IPS-NIHi7 (cell line): ENCODE measurements around the gene NPIPB9.
"Not testable (repeated sequence)": the region's sequence is repeated elsewhere in the genome, so short reads cannot be mapped to it uniquely, and the experiment has no call there.

ENCODE experiments used
- DNase-seq: peaks from one replicate; pipeline ENCODE4 v3.0.0; 2012; ENCODE audit warnings: mixed read lengths; ENCODE audit errors: extremely low spot score

NPIPB9 gene

GRCh38 chr16:28751487-28751886 is at the start of gene NPIPB9:
TSS of gene NPIPB9 (plus strand) at chr16:28751787.
- DNase-seq, result not testable (repeated sequence)

DNA sequence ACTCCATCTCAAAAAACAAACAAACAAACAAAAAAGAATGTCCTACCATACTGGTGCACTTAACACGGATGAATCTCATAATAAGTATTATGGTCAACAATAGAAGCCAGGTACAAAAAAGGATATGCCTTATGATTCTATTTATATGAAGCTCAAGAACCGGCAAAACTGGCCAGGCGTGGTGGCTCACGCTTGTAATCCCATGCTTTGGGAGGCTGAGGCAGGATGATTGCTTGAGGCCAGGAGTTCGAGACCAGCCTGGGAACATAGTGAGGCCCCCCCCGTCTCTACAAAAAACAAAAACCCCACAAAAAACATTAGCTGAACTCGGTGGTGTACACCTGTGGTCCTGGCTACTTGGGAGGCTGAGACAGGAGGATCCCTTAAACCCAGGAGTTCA is 47.3 kb upstream of the NPIPB9 start:
- DNase-seq, result not testable (repeated sequence)

- not testable (repeated sequence) for DNase-seq
Measured at GRCh38 chr16:28711220-28712083, 40.1 kb upstream of the NPIPB9 start, which contains the start of gene EIF3C. TSS of gene EIF3C (plus strand) at chr16:28711464. CDS start at chr16:28711687, 223 bp downstream.

- DNase-seq, result not testable (repeated sequence)
Measured at GRCh38 chr16:28722852-28723650, 28.5 kb upstream of the NPIPB9 start.

DNA sequence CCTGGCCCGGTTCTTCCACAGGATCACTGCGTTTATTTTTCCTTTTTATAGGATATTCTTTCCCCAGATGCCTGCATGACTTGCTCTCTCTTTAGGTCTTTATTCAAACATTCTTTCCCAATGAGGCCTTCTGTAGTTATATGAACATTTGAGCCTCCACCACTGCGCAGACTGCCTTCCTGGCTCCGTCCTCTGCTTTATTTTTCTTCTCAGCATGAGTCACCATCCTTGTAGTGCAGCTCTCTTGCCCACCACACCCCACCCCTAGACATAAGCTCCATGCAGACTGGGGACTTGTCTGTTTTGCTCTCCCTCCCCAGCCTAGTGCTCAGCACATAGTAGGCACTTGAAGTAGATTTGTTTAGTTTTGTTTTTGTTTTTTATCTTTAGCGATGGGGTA is 20.3 kb upstream of the NPIPB9 start:
- not testable (repeated sequence) for DNase-seq

DNA sequence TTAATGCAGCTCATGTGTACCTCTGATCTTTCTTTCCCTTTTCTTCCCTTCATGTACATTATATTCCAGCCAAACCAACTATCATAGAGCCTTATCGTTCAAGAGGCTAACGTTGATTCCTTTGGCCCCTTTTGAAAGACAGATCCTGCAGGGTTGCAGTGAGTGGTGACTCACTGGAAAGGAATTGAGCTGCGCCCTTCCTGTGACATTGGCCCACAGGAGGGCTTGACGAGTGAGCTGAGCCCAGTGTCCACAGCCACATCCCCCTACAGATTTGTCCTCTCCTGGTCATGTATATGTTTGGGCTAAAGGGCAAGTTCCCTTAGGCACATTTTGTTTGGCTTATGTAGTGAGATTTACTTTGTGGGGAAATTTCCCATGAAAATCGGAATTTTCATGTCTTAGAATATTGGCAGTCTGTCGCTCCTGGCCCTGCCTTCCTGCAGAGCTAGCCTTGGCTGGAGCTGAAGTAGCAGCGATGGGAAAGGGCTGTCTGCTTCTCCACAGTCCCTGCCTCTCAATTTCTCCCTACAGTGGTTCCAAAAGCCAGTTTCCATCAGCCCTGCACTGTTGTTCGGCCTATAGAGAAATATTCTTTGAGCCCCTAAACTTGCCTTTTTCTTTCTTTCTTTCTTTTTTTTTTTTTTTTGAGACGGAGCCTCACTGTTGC is 19.0 kb upstream of the NPIPB9 start:
- DNase-seq, result not testable (repeated sequence)

DNA sequence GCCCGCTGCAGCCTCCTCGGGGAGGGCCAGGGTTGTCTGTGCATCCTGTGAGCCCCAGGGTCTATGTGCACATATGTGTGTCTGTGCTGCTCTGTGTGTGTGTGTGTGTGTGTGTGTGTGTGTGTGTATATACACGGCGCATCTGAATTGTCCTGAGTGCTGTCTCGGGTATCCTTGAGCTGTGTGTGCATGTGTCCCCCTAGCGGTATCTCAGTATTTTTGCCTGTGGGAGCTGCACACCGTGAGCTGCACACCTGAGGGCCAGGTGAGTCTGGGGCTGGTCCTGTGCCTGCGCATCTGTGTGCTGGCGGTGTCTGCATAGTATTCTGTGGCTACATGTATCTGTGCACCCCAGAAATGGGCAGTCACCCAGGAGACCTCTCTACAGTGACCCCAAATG is 11.8 kb upstream of the NPIPB9 start:
- not testable (repeated sequence) for DNase-seq

GRCh38 chr16:28740631-28741030 is 11.0 kb upstream of the NPIPB9 start:
- DNase-seq, result not testable (repeated sequence)

DNA sequence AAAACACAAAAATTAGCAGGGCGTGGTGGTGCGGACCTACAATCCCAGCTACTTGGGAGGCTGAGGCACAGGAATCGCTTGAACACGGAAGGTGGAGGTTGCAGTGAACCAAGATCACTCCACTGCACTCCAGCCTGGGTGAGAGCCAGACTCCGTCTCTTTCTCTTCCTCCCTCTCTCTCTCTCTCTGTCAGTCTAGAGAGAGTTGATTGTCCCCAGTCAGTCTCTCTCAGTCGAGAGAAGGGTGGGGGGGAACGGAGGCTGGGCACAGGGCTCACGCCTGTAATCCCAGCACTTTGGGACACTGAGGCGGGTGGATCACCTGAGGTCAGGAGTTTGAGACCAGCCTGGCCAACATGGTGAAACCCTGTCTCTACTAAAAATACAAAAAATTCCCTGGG is 10.3 kb upstream of the NPIPB9 start:
- DNase-seq, result not testable (repeated sequence)

- DNase-seq, result not testable (repeated sequence)
Measured at GRCh38 chr16:28746618-28747350, 4.8 kb upstream of the NPIPB9 start.

DNA sequence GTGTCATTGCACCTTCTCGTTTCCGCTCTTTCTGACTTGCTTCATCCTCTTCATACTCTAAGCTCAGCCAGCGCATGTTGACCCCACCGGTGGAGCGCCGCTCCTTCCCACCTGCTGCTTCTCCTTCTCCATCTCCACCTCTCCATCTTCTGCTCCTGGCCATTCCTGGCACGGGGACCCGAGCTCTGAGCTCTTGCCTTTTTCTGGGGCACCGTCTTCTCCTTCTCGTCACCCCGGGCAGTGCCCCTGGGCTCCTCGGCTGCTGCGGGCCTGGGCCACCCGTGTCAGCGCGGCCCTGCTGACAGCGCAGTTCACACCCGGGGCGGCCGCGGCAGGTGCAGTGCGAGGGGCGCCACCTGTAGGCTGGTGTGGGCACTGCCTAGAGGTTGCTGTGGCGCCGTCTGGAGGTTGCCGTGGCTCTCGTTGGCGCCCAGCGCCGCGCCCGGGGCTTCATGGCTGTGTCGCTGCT is 1.6 kb upstream of the NPIPB9 start:
- DNase-seq, result not testable (repeated sequence)

DNA sequence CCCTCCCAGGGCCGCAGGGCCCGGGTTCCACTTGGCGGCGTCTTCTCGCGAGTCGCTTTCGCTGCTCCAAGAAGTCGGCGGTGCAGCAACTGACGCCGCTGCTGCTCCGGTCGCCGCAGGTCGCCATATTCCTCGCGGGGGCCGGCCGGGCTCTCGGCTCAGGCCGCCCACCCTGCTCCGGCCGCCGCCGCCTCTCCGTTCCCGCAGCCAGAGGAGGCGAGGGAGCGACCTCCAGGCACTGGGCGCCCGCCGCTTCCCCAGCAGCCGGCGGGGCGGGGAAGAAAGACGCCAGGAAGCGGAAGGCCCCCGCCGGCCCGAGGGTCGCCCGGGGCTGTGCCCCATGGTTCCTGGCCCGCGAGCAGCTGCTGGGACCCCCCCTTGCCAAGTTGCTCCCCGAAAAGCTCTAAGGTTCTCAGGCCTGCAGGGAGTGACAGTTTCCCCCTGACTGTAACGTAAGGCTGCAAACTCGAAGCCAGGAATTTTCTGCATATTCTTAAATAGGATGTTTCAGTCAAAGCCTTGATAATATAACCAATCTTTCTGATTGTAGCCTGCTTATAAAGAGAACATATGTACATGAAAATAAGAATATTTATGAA is 1.0 kb upstream of the NPIPB9 start:
- not testable (repeated sequence) for DNase-seq

- not testable (repeated sequence) for DNase-seq
Measured at GRCh38 chr16:28781697-28782096, 30.1 kb downstream of the NPIPB9 start.

GRCh38 chr16:28782357-28782756 is 30.8 kb downstream of the NPIPB9 start:
- not testable (repeated sequence) for DNase-seq

- not testable (repeated sequence) for DNase-seq
Measured at GRCh38 chr16:28802235-28803019, 50.8 kb downstream of the NPIPB9 start.

GRCh38 chr16:28807445-28808120 is 56.0 kb downstream of the NPIPB9 start:
- DNase-seq, result not testable (repeated sequence)

DNA sequence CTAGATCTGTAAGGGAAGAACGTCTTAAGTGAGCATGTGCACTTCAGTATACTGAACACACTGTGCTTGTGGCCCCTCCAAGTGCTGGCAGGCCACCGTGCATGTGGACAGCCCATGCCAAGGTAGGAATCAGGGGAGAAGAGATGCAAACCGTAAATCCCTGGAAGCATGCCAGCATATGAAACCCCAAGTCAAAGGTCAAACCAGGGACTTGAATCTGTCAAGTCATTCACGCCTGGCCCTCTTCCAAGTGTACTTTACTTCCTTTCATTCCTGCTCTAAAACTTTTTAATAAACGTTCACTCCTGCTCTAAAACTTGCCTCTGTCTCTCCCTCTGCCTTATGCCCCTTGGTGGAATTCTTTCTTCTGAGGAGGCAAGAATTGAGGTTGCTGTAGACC is 68.4 kb downstream of the NPIPB9 start:
- no peak for DNase-seq

- DNase-seq, result not testable (repeated sequence)
Measured at GRCh38 chr16:28820546-28820945, 69.0 kb downstream of the NPIPB9 start.

DNA sequence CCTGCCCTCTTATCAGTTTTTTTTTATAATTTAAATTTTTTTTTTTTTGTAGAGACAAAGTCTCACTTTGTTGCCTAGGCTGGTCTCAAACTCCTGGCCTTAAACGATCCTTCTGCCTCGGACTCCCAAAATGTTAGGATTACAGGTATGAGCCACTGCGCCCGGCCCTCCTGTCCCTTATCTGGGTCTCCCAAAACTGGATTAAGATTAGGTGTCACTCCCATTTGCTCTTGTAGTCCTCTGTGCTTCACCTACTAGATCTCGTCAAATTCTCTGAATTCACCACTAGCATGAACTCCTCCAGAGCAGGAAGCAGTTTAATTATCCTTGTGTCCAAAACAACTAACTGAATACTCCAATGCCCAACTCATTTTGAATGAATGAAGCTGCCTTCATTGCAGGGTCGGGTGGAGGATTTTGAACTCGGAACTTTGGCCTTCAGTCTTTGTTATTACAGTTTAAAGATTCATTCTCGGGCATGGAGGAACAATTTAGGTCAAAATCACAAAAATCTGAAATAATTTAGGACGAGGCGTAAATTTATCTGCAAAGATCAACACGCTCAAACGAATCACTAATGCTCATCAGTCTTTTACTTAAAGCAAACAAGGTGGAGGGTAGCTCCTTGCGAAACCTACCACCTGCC is 70.4 kb downstream of the NPIPB9 start:
- DNase-seq, result no peak
